Motor neuron (in vitro differentiated cells): ENCODE measurements around the gene CES2. TPM values are rescaled to one million over a fixed set of nuclear protein-coding genes. Genes with fewer than 3 reads are reported as not detected.
"Not testable (repeated sequence)": the region's sequence is repeated elsewhere in the genome, so short reads cannot be mapped to it uniquely, and the experiment has no call there.

ENCODE experiments used
- ATAC-seq, 8 experiments: fragments of 200-7000 bp; cut with Tn5 transposase; replicated peaks in 6 of 8; 2 replicates each; pipeline ENCODE4 v1.8.0; 2021; ENCODE audit warnings: mild to moderate bottlenecking in 8 of 8, moderate library complexity in 8 of 8
- H3K27ac ChIP-seq, 2 donors: fragments of 250-450 bp; sonication (Bioruptor Pico); 2 replicates each; pipeline ENCODE4 v1.9.0; 2021; ENCODE audit warnings: antibody characterized with exemption in 2 of 2, mild to moderate bottlenecking in 2 of 2, moderate library complexity in 1 of 2
- H3K4me1 ChIP-seq, 2 donors: fragments of 250-450 bp; sonication (Bioruptor Pico); replicated peaks in 1 of 2; 2 replicates each; pipeline ENCODE4 v1.6.1; 2021; ENCODE audit warnings: antibody characterized with exemption in 2 of 2, mild to moderate bottlenecking in 2 of 2, moderate library complexity in 1 of 2
- H3K4me3 ChIP-seq, 5 donors: fragments of 250-450 bp; sonication (Bioruptor Pico); 2 replicates each; pipeline ENCODE4 v1.9.0; 2021; ENCODE audit warnings: antibody characterized with exemption in 5 of 5, mild to moderate bottlenecking in 5 of 5, moderate library complexity in 4 of 5
- WGBS, 10 experiments: fragments of 450-650 bp; shearing (Covaris generic); methylation state at CpG; one replicate each; pipeline ENCODE4 v1.0.0; 2022; 5-methylcytosine and 5-hydroxymethylcytosine counted together
- in situ Hi-C, 9 experiments: fragments of 400-800 bp; cut with MboI; loops; one replicate each; pipeline ENCODE4 v1.15.0; 2021; ENCODE audit warnings: low sequenced_read_pairs in 9 of 9, low pct_unique_long_range_greater_than_20kb in 2 of 9; ENCODE audit not compliant: unreplicated experiment in 9 of 9
- total RNA-seq, 8 experiments: library from RNA; unstranded; fragments of 300-600 nt; gene quantifications; 2 replicates each; pipeline versions ENCODE4 v1.2.3 to v1.2.4, GENCODE V29; 2022

Gene CES2
- total RNA-seq, 8 experiments from 2014 or later = 16.8 to 73.9 (median 32.2) TPM

DNA sequence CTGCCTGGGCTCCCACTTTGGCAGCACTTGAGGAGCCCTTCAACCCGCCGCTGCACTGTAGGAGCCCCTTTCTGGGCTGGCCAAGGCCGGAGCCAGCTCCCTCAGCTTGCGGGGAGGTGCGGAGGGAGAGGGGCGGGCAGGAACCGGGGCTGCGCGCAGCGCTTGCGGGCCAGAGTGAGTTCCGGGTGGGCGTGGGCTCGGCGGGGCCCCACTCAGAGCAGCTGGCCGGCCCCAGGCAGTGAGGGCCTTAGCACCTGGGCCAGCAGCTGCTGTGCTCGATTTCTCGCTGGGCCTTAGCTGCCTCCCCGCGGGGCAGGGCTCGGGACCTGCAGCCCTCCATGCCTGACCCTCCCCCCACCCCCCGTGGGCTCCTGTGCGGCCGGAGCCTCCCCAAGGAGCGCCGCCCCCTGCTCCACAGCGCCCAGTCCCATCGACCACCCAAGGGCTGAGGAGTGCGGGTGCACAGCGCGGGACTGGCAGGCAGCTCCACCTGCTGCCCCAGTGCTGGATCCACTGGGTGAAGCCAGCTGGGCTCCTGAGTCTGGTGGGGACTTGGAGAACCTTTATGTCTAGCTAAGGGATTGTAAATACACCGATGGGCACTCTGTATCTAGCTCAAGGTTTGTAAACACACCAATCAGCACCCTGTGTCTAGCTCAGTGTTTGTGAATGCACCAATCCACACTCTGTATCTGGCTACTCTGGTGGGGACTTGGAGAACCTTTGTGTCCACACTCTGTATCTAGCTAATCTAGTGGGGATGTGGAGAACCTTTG, 39.0 kb downstream of the CES2 start:
- H3K27ac ChIP-seq, ATAC-seq: not testable (repeated sequence)

DNA sequence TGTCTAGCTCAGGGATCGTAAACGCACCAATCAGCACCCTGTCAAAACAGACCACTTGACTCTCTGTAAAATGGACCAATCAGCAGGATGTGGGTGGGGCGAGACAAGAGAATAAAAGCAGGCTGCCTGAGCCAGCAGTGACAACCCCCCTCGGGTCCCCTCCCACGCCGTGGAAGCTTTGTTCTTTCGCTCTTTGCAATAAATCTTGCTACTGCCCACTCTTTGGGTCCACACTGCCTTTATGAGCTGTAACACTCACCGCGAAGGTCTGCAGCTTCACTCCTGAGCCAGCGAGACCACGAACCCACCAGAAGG, 39.6 kb downstream of the CES2 start:
- H3K4me3 ChIP-seq, H3K4me1 ChIP-seq, ATAC-seq, H3K27ac ChIP-seq: not testable (repeated sequence)
- in situ Hi-C loops = loop anchor here in 8 of 9 experiments (25.0 kb wide), 1 partner anchor 187 kb away; the partner anchor contains the start of genes B3GNT9 (in 8 of the 8), FBXL8 (in 8 of the 8), HSF4 (in 8 of the 8) and NOL3 (in 8 of the 8)
- 52 to 100% (median 58%) methylated on average over 2 to 7 of the region's 11 CpGs; no CpG with 5 or more reads in 6 of the 10 experiments for WGBS, 10 experiments

More for the DNA sequence above, 39.0 kb downstream of the CES2 start:
- in situ Hi-C loops = loop anchor here in 7 of 9 experiments (25.0 kb wide), 1 partner anchor 188 kb away; the partner anchor contains the start of genes B3GNT9 (in 7 of the 7), FBXL8 (in 7 of the 7), HSF4 (in 7 of the 7) and NOL3 (in 7 of the 7)
- H3K4me1 ChIP-seq, H3K4me3 ChIP-seq: not testable (repeated sequence)
- 80% methylated on average over 1 of the region's 32 CpGs; no CpG with 5 or more reads in 9 of the 10 experiments for WGBS, 10 experiments

DNA sequence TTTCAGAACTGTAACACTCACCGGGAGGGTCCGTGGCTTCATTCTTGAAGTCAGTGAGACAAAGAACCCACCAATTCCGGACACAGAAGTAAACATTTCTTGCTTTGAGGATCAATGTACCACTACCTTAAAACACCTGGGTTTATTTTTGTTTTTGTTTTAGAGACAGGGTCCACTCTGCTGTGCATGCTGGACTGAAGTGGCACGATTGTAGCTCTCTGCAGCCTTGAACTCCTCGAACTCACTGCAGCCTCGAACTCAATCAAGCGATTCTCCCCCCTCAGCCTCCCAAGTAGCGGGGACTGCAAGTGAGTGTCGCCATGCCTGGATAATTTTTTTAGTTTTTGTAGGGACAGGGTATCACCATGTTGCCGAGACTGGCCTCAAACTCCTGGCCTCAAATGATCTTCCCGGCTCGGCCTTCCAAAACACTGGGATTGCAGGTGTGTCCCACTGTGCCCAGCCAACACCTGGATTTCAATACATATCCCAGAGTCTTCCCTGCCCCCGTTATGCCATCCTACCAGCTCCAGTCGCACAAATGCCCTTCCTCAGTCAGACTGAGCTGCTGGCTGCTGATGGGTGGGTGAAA, 40.1 kb downstream of the CES2 start:
- Histone ChIP-seq H3K27ac (no peak overlapping the region), H3K4me3 (no peak overlapping the region), H3K4me1 (peaks cover 0 to 9% of the 10 kb centered on the region in 2 donors)
- no peak for ATAC-seq
- WGBS, 10 experiments = 80 to 100% (median 91%) methylated on average over 1 to 9 of the region's 14 CpGs; no CpG with 5 or more reads in 2 of the 10 experiments
- in situ Hi-C loops = loop anchor here in 1 of 9 experiments (25.0 kb wide), 1 partner anchor 187 kb away; the partner anchor contains the start of genes B3GNT9, FBXL8, HSF4 and NOL3

DNA sequence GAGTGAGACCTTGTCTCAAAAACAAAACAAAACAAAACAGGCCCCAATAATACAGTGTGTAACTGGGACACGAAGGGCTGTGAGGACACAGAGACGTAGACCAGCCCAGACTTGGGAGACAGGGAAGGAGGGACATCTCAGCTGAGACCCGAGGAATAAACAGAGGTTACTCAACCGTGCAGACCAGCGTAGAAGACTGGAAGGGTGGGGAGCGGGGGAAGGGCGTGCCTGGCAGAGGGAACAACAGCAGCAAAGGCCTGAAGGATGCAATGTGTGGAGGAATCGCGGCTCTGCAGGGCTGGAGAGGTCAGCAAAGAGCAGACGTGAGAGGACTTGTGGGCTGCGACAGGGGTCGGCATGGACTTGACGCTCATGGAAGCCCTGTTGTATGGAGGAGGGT, 41.4 kb downstream of the CES2 start:
- 0 to 83% (median 20%) methylated on average over 1 to 2 of the region's 13 CpGs; no CpG with 5 or more reads in 7 of the 10 experiments for WGBS, 10 experiments
- in situ Hi-C loops = loop anchor here in 1 of 9 experiments (25.0 kb wide), 1 partner anchor 186 kb away; the partner anchor contains the start of genes B3GNT9, FBXL8, HSF4 and NOL3
- Histone ChIP-seq H3K27ac (no peak overlapping the region), H3K4me1 (peaks cover 0 to 9% of the 10 kb centered on the region in 2 donors), H3K4me3 (no peak overlapping the region)
- peak in 4 of 8 experiments; percentile 11 to 41 (median 20) for ATAC-seq

DNA sequence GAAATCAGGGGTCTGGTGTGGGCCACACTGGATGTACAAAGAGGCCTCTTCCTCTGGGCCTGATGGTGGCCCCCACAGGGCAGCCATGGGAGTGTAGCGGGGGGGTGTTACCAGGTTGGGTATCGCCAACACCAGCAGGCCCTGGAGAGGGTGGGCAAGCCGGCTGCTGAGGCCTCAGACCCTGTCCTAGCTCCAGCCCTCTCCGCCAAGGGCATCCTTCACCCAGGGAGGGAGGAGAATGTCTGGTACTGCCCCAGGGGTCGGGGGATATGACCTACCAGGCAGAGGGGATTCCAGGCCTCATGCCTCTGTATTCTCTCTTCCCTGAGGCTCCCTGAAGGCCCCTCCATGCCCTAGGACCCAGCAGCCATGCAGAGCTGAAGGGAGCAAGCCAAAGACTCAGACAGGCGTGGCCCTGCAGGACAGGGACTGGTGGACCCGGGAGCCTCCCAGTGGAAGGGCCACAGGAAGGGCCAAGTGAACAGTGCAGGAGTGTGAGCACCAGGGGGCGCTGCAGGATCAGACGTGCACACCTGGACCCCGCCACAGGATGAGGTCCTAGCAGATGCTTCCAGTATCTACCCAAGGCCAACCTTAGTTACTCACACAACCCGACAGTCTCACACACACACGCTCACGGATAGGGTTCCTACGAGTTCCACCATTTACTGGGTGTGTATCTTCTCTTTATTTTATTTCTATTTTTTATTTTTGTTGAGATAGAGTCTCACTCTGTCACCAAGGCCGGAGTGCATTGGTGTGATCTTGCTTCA, 42.2 kb downstream of the CES2 start:
- 0 to 100% (median 12%) methylated on average over 1 to 10 of the region's 15 CpGs; no CpG with 5 or more reads in 4 of the 10 experiments for WGBS, 10 experiments
- H3K4me3 ChIP-seq = no peak overlapping the region
- peak; percentile 69 to 99 (median 92) for ATAC-seq
- H3K27ac ChIP-seq = no peak overlapping the region
- in situ Hi-C loops = loop anchor here in 1 of 9 experiments (25.0 kb wide), 1 partner anchor 185 kb away; the partner anchor contains the start of genes B3GNT9, FBXL8, HSF4 and NOL3
- peaks cover 0 to 9% of the 10 kb centered on the region in 2 donors for H3K4me1 ChIP-seq

DNA sequence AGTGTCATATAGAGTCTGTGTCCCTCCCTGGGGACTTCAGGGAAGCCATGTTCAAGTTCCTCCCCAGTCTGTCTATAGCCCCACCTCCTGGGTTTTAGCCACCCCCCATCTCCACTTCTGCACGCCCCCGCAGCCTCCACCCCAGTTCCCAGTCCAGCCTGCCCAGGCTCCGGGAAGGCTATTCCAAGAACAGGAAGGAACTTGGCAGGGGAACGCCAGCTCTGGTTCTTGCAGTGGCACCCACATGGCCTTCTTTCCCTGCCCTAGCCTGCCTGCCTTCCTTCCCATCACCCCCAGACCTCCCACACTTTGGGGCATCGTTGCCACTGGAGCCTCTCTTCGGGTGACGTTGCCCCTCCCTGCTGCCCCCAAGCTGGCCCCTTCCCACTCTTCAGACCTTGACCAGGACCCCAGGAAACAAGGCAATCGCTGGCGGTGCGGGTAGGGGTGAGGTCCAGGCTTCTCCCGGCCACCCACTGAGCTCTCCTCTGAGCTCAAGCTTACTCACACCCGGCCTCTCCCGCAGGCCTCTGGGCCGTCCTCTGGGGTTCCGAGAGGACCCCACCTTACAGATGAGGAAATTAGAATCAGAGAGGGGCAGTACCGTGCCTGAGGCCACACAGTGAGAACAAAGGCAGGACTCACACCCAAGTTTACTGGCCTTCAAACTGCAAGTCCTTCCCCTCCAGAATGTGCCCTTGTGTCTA, 43.8 kb downstream of the CES2 start:
- in situ Hi-C loops = loop anchor here in 1 of 9 experiments (25.0 kb wide), 1 partner anchor 183 kb away; the partner anchor contains the start of genes B3GNT9, FBXL8, HSF4 and NOL3
- WGBS, 10 experiments = 20 to 89% (median 66%) methylated on average over 1 to 3 of the region's 16 CpGs; no CpG with 5 or more reads in 6 of the 10 experiments
- Histone ChIP-seq H3K4me1 (peaks cover 0 to 9% of the 10 kb centered on the region in 2 donors), H3K4me3 (no peak overlapping the region), H3K27ac (no peak overlapping the region)
- ATAC-seq = peak in 3 of 8 experiments; percentile 9 to 80 (median 74)

DNA sequence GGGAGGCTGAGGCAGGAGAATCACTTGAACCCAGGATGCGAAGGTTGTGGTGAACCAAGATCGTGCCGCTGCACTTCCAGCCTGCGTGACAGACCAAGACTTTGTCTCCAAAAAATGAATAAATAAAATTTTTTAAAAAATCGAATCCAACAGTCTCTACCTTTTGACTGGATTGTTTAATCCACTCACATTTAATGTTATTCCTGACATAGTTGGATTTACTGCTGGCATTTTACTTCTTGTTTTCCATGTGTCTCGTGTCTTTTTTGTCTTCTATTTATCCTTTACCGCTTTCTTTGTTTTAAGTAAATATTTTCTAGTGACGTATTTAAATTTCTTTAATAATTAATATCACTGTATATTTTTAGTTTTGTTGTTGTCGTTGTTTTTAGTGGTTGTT, 47.7 kb downstream of the CES2 start:
- H3K4me3 ChIP-seq = no peak overlapping the region
- H3K27ac ChIP-seq = no peak overlapping the region
- H3K4me1 ChIP-seq = no peaks in the 10 kb centered on the region
- no peak for ATAC-seq
- in situ Hi-C loops = loop anchor here in 1 of 9 experiments (25.0 kb wide), 1 partner anchor 179 kb away; the partner anchor contains the start of genes B3GNT9, FBXL8, HSF4 and NOL3
- WGBS, 10 experiments = 63 to 89% (median 81%) methylated on average over 2 to 9 of the region's 9 CpGs

DNA sequence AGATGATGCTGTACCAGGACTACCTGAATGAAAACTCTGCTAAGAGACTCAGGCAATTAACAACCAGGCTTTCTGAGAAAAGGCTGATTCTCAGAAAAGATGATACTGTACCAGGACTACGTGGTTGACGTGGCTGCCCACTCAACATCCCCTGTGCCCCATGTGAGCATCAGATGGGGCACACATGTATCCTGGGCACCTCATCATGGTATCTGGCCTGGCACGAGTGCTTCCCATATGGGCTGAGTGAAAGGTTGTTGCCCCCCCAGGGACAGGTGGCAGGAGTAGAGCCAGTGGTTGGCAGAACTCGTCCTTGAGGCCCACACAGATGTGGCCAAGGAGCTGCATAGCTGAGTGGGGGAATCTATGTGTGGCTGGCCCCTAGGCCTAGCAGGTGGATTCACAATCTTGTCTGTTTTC, 49.6 kb downstream of the CES2 start:
- no peak overlapping the region for H3K27ac ChIP-seq
- H3K4me1 ChIP-seq = no peaks in the 10 kb centered on the region
- WGBS, 10 experiments = 20 to 100% (median 72%) methylated on average over 1 to 3 of the region's 4 CpGs; no CpG with 5 or more reads in 4 of the 10 experiments
- ATAC-seq = no peak
- H3K4me3 ChIP-seq = no peak overlapping the region
- in situ Hi-C loops = loop anchor here in 1 of 9 experiments (25.0 kb wide), 1 partner anchor 177 kb away; the partner anchor contains the start of genes B3GNT9, FBXL8, HSF4 and NOL3

DNA sequence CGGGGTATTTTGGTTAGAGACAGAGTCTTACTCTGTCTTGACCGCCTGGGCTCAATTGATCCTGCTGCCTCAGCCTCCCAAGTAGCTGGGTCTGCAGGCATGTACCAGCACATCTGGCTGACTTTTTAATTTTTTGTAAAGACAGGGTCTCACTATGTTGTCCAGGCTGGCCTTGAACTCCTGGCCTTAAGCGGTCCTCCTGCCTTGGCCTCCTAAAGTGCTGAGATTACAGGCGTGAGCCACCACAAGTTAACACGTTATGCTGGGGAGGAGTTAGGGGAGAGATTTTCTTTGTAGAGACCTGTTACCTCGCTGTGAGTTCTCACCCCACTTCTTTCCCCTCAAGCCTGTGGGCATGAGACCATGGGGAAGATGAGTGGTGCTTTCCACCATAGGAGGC, 51.2 kb downstream of the CES2 start:
- H3K27ac ChIP-seq = no peak overlapping the region
- in situ Hi-C loops = loop anchor here in 1 of 9 experiments (25.0 kb wide), 1 partner anchor 176 kb away; the partner anchor contains the start of genes B3GNT9, FBXL8, HSF4 and NOL3
- no peak for ATAC-seq
- H3K4me3 ChIP-seq = no peak overlapping the region
- 74 to 100% (median 86%) methylated on average over 1 to 6 of the region's 6 CpGs; no CpG with 5 or more reads in 4 of the 10 experiments for WGBS, 10 experiments
- H3K4me1 ChIP-seq = no peaks in the 10 kb centered on the region

DNA sequence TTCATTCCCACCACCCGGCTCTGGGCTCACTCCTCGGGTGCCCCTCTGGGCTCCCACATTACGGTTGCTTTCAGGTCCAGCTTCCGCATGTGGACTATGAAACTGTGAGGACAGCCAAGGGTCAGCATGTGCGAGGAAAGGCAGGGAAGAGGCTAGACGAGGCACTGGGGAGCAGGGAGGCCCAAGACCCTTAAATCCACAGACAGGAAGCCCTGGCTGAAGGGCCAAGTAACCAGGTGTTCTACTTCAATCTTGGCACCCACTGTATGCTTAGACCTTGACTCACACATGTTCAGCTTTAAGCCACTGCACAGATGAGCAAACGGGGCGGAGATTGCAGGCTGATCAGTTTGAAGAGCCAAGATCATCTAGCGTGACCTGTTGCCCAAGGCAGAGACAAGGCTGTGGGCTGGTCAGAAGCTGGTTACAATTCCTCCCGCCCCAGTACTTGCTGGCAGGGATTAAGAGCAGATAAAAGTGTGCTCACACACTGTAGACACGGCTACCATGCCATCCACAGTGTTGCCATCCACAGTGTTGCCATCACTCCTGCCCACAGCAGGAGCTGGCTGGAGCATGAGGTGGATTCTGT, 53.0 kb downstream of the CES2 start, which contains the start of gene CES4A:
Gene CES4A (plus strand): TSS at position 393 of the 592 bp plus-strand sequence. CDS start 184 bp downstream, at position 577.
- 21 to 100% (median 67%) methylated on average over 1 to 8 of the region's 11 CpGs; no CpG with 5 or more reads in 3 of the 10 experiments for WGBS, 10 experiments
- in situ Hi-C loops = loop anchor here in 1 of 9 experiments (25.0 kb wide), 1 partner anchor 174 kb away; the partner anchor contains the start of genes B3GNT9, FBXL8, HSF4 and NOL3
- ATAC-seq = peak in 3 of 8 experiments; percentile 45 to 95 (median 85)
- no peaks in the 10 kb centered on the region for H3K4me1 ChIP-seq
- H3K27ac ChIP-seq = no peak within 1 kb of the TSS
- no peak within 1 kb of the TSS for H3K4me3 ChIP-seq

DNA sequence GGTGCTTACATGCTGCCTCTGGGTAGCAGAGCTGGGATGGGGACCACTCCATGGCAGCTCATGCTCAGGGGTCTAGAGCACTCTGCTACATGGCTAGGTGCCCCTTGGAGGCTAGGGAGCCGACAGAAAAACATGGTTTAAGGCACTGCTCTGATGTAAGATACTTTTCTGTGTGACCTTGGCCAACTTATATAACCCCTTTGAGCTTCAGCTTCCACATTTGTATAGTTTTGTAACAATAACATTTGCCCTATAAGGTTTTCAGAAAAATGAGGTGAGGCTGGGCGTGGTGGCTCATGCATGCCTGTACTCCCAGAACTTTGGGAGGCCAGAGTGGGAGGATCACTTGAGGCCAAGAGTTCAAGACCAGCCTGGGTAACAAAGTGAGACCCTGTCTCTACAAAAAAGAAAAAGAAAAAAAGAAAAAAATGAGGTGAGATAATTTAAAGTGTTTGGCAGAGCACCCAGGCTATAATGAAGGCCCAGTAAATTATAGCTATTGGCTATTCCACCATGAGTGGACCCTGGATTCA, 56.3 kb downstream of the CES2 start:
- 14 to 86% (median 60%) methylated on average over 1 to 2 of the region's 2 CpGs; no CpG with 5 or more reads in 3 of the 10 experiments for WGBS, 10 experiments
- no peak for ATAC-seq
- Histone ChIP-seq H3K4me3 (no peak overlapping the region), H3K4me1 (no peaks in the 10 kb centered on the region), H3K27ac (no peak overlapping the region)
- in situ Hi-C loops = loop anchor here in 1 of 9 experiments (25.0 kb wide), 1 partner anchor 171 kb away; the partner anchor contains the start of genes B3GNT9, FBXL8, HSF4 and NOL3
